GM18507 (cell line): ENCODE data around the gene RABEP2.
"Not testable (repeated sequence)": the region's sequence is repeated elsewhere in the genome, so short reads cannot be mapped to it uniquely, and the experiment has no call there.

Experiments
- DNase-seq: peaks from one replicate; pipeline ENCODE4 v3.0.0; 2011; ENCODE audit warnings: low read depth; ENCODE audit not compliant: insufficient read length; ENCODE audit errors: extremely low spot score
- FAIRE-seq: peaks from 2 replicates; lab custom pipeline; 2011; peaks lifted over from hg19 to GRCh38; lab: Jason Lieb, UNC

RABEP2 gene

GRCh38 chr16:28883221-28883996 is 41.6 kb downstream of the RABEP2 start:
- FAIRE-seq: no peak

GRCh38 chr16:28882551-28883160 is 42.4 kb downstream of the RABEP2 start:
- FAIRE-seq: no peak
- no peak for DNase-seq

More at GRCh38 chr16:28883221-28883996, 41.6 kb downstream of the RABEP2 start:
- no peak for DNase-seq

GRCh38 chr16:28881565-28881964 is 43.5 kb downstream of the RABEP2 start:
- FAIRE-seq, DNase-seq: not testable (repeated sequence)

GRCh38 chr16:28880955-28881354 is 44.1 kb downstream of the RABEP2 start:
- no peak for FAIRE-seq
- no peak for DNase-seq

- no peak for DNase-seq
- FAIRE-seq: no peak
Measured at GRCh38 chr16:28880589-28880915, 44.5 kb downstream of the RABEP2 start.

GRCh38 chr16:28879841-28880588 is 45.0 kb downstream of the RABEP2 start:
- peak; percentile 98 for DNase-seq
- FAIRE-seq: peak; percentile 87

- FAIRE-seq (no peak), DNase-seq (no peak)
Measured at GRCh38 chr16:28879261-28879840, 45.7 kb downstream of the RABEP2 start.

GRCh38 chr16:28878083-28878926 is 46.7 kb downstream of the RABEP2 start, which contains the start of gene ATP2A1:
ATP2A1 (plus strand) TSS chr16:28878488; CDS start chr16:28878672, 184 bp downstream.
- DNase-seq (no peak), FAIRE-seq (no peak)

GRCh38 chr16:28877655-28878000 is 47.4 kb downstream of the RABEP2 start:
- FAIRE-seq: no peak
- DNase-seq: no peak

- DNase-seq (no peak), FAIRE-seq (no peak)
Measured at GRCh38 chr16:28876973-28877654, 47.9 kb downstream of the RABEP2 start.

- no peak for FAIRE-seq
- DNase-seq: no peak
Measured at GRCh38 chr16:28876019-28876659, 48.9 kb downstream of the RABEP2 start.

- no peak for DNase-seq
- FAIRE-seq: no peak
Measured at GRCh38 chr16:28875134-28876018, 49.7 kb downstream of the RABEP2 start.

- no peak for FAIRE-seq
- no peak for DNase-seq
Measured at GRCh38 chr16:28874406-28874805, 50.6 kb downstream of the RABEP2 start.

- DNase-seq: peak; percentile 64
- FAIRE-seq: no peak
Measured at GRCh38 chr16:28873543-28874201, 51.4 kb downstream of the RABEP2 start.

- FAIRE-seq (no peak), DNase-seq (no peak)
Measured at GRCh38 chr16:28872952-28873351, 52.1 kb downstream of the RABEP2 start.

- FAIRE-seq: no peak
Measured at GRCh38 chr16:28869201-28869600, 55.8 kb downstream of the RABEP2 start.

GRCh38 chr16:28867646-28868045 is 57.4 kb downstream of the RABEP2 start:
- not testable (repeated sequence) for FAIRE-seq, DNase-seq

More at GRCh38 chr16:28869201-28869600, 55.8 kb downstream of the RABEP2 start:
- no peak for DNase-seq
